ENCODE results near the gene DOK3.

- no peak for TF ChIP-seq POLR2AphosphoS5 (IDR thresholded peaks at IDR 0.05)
- TF ChIP-seq CTCF (IDR thresholded peaks at IDR 0.05): no peak
Observed at GRCh38 chr5:177540438-177540837, 30.8 kb upstream of the DOK3 start.
